IPS-NIHi7 (cell line): ENCODE results near the gene FPGS.

Experiments used
- DNase-seq: peaks from one replicate; pipeline ENCODE4 v3.0.0; 2012; ENCODE audit warnings: mixed read lengths; ENCODE audit errors: extremely low spot score

FPGS gene

GRCh38 chr9:127860260-127860659 lies 57.6 kb downstream of the FPGS start:
- DNase-seq = no peak

- no peak for DNase-seq
Measured at GRCh38 chr9:127860779-127861178, 58.1 kb downstream of the FPGS start.

DNA sequence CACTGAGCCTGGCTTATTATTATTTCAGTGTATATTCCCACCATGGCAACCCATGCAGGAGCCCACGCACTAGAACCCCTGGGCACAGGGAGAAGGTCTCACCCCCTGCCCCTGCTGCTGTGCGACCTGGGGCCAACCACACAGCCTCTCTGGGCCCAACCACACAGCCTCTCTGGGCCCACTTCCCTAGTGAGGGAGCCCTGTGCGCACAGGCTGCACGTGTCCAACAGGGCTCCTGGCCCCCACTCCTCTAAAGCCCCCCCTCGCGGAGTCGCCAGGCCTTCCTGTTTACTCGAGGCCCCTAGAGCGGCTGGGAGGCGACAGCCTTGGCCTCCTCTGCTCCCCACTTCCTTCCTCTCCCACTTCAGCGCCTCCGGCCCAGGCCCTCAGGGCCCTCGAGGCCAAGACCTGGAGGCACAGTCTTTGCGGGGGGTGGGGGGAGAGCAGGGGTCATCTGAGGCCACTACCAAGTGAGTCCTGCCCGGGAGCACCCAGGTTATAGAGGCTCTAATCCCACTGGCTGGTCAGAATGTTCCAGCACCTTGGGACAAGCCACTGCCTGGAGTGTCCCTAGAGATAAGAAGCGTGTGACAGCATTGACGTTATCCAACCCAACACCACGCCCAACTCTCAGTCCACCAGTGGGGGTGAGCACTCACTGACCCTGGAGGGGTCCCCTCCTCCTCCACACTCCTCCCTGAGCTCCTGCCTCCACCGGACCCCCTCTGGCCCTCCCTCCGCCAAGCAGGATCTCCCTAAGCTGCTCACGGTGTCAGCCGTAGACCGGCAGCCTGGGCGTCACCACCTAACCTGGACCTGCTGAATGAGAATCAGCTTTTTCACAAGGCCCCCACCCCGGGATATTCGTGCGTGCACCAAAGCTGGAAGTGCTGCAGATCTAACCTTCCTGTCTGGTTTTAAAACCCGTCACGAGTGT lies 59.7 kb downstream of the FPGS start:
- no peak for DNase-seq

DNA sequence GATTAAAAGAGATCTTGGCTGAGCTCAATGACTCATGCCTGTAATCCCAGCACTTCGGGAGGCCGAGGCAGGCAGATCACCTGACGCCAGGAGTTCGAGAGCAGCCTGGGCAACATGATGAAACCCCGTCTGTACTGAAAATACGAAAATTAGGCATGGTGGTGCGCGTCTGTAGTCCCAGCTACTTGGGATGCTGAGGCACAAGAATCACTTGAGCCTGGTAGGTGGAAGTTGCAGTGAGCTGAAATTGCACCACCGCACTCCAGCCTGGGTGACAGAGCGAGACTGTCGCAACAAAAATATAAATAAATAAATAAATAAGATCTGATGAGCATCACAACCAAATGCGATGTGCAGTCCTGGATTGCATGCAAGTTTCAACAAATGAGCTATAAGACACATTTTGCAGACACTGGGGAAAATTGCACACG lies 60.5 kb downstream of the FPGS start:
- no peak for DNase-seq
